Glomerular visceral epithelial cell (primary cell): ENCODE data around the gene SLBP.
A peak's percentile ranks its signal among the peaks of the same experiment; 100 is the strongest.

ENCODE experiments used
- DNase-seq: peaks from one replicate; pipeline ENCODE4 v3.0.0-alpha.2; 2016; ENCODE audit errors: extremely low spot score

The SLBP gene

DNA sequence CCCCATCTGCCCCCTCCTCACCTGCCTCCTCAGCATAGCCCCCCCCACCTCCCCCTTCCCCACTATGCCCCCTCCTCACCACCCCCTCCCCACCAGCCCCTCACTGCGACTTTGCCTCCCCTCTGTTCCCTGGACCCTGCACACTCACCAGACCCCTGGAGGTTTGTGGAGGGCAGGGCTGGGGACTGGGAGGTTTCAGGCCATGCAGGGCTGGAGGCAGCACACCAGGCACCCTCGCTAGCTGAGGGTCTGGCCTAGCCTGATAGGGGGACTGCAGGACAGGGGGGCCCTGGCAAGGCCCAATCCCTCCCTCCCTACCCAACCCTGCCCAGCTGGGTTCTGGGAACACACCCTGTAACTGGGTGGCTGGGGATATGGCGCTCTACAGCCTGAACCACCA lies 37.3 kb upstream of the SLBP start:
- no peak for DNase-seq

DNA sequence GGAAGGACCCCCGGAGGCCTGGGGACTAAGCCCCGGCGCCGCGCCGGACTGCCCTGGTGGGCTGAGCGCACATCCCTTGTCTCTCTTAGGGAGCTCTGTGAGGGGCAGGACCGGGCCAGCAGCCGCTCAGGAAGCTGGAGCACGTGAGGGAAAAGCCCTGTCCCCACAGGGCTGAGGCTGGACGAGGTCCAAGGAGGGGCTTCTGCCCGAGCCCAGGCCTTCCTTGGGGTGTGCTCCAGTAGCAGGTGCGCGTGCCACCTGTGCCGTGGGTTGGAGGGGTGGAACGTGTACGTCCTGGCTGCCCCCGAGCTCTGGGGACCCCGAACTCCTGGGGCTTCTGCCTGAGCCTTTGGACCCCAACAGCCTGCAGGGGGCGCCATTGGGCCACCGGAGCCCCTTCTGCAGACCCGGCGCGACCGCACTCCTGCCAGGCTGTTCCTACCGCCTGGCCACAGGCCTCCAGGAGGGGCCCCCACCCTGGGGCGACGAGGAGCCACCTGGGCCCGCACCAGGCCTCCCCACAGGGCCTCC lies 36.4 kb upstream of the SLBP start:
- peak; percentile 81 for DNase-seq

- DNase-seq, result no peak
Observed at GRCh38 chr4:1747603-1747967, 35.5 kb upstream of the SLBP start.

GRCh38 chr4:1746919-1747602 lies 34.9 kb upstream of the SLBP start:
- no peak for DNase-seq

DNA sequence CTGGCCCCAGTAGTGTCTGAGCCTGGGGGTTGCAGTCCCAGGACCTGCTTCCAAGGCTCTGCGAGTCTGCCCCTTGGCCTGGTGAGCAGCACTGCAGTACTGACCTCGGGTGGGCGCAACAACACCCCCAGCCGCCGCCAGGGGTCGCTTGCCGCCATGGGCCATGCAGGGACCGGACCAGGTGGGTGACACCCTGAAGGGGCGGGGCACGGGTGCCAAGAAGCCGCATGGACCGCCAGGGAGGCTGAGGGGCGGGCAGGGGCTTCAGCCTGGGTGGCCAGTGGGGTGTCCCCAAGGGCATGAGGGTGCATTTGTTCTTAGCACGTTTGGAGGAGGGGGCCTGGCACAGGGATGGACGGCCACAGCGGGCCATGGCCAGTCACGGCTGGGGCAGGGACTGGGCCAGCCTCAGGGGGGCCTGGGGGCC lies 34.2 kb upstream of the SLBP start:
- peak; percentile 79 for DNase-seq

DNA sequence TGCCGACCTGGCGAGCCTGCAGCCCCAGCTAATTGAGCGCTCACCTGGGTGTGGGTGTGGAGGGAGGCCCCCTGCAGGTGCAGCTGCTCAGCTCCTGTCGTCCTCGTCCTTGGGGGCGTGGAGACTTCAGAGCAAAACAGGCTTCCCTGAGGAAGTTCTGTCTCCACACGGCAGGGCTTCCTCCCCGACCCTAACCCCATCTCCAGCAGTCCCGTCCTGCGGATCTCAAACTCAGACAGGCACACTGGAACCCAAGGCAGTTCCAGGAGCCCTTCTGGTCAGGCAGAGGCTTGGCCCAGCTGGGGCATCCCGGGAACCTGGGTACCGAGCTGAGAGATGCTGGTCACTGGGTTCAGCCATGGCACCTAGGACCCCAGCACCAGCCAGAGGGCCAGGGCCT lies 33.6 kb upstream of the SLBP start:
- DNase-seq, result no peak

DNA sequence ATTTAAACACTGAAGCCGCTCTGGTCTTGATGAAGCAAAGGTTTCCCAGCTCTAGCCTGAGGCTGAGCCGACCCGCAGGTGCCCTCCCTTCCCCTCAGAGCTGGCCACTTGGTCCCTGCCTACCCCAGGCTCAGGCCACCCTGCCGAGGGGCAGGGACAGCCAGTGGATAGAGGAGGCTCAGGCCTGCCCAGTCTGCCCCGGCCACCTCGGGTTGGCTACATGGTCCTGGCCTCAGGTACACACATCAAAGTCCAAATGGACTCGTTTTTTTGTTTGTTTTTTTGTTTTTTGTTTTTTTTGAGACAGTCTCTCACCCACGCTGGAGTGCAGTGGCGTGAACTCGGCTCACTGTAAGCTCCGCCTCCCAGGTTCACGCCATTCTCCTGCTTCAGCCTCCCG lies 33.0 kb upstream of the SLBP start:
- DNase-seq, result no peak

DNA sequence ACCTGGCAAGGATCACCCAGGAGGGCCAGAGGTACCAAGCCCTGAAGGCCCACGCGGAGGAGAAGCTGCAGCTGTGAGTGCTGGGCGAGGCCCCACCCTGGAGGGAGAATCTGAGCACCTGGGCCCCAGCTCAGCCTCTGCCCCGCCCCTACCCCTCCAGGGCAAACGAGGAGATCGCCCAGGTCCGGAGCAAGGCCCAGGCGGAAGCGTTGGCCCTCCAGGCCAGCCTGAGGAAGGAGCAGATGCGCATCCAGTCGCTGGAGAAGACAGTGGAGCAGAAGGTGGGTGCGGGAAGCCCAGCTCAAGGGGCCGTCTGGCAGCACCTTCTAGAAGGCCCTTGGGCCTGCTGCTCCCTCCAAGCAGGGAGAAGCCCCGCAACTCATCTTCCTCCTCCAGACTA lies 32.4 kb upstream of the SLBP start:
- DNase-seq, result no peak

DNA sequence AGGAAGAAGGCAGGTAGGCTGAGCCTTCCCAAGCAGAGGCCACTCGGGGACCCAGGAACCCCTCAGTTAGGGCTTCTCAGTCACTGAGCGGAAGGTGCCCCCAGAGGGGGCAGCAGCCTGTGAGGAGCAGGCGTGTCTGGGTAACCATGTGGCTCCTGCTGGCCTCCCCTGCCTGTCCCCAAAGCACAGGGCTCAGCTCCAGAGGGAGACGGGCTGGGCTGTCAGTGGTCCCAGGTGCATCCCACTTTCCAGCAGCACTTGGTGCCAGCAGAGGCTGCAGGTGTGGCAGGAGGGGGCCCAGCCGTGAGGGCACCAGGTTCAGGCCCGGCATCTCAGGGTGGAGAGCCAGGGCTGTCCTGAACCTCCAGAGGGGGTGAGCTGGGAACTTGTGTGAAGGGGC lies 31.9 kb upstream of the SLBP start:
- no peak for DNase-seq

DNA sequence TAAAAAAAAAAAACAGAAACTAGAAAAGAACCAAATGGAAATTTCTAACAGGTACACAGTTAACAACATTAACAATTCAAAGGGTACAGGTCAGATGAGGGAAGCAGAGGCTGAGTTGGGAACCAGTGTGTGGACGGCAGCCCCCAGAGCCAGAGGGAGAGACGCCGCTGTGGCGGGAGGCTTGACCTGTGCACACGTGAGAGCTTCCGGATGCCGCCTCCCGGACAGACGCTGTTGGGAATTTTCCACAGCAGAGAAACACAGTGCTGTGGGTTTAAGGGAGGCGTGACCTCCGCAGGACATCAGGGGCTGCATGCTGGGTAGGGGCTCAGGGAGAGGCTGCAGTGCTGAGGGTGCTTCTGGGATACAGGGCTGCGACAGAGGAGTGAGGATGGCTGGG lies 31.4 kb upstream of the SLBP start:
- DNase-seq, result no peak

GRCh38 chr4:1741208-1741607 lies 29.1 kb upstream of the SLBP start:
- no peak for DNase-seq

DNA sequence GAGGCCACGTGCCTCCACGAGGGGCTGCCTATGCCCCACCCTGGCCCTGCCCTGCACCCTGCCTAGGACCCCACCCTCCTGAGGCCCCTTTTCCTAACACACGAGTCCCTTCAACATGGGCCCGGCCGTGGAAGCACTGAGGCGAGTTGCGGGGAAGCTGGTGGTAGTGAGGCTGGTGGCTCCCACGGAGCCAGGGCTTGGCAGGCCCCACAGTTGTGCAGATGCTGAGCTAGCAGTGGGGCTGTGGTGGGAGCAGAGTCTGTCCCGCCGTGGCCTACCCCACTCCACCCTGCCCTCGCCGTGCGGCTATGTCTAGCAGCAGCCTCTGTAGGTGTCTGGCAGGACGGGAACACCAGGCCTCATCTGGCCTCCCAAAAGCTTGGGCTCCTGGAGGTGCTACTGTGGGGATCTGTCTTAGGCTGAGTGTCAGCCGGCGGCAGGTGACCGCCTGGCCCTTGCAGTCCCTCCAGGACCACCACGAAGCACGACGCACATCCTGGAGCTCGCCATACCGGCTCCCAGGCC lies 28.0 kb upstream of the SLBP start:
- no peak for DNase-seq

- DNase-seq, result no peak
Observed at GRCh38 chr4:1739358-1739757, 27.2 kb upstream of the SLBP start.

GRCh38 chr4:1738410-1738809 lies 26.3 kb upstream of the SLBP start:
- DNase-seq, result no peak

DNA sequence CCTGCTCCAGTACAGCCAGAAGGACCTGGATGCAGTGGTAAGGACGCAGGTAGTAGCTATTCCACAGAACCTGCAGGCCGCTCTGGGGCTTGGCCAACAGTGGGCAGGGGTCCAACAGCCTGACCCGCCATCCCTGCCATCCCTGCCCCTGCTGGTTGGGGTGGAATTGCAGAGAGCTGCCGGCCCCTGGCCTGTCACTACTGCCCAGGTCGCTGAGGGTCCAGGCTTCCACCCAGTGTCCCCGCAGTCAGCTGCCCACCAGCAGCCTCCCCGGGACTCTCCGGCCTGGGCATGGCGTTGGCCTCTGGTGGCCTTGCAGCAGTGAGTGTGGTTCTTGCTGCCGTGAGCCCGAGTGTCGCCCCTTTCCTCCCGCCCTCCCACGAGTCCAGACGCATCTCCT lies 25.5 kb upstream of the SLBP start:
- DNase-seq, result no peak

GRCh38 chr4:1736812-1737211 lies 24.7 kb upstream of the SLBP start:
- DNase-seq, result no peak

DNA sequence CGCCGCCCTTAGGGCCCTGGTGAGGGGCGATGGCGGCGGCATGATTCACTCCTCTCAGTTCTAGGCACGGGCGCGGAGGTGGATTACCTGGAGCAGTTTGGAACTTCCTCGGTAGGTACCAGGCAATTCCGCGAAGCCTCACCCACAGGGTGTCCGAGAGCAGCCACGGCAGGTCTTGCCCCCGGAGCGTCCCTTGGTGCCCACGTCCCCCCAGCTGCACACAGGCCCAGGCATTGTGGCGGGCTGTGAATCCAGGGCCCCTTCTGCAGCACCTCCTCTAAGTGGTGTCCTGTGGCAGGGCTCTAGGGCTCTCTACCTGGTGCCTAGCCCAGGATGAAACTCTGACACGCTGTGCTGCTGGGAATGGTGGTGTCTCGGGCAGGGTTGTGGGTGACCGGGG lies 23.1 kb upstream of the SLBP start:
- DNase-seq, result no peak

DNA sequence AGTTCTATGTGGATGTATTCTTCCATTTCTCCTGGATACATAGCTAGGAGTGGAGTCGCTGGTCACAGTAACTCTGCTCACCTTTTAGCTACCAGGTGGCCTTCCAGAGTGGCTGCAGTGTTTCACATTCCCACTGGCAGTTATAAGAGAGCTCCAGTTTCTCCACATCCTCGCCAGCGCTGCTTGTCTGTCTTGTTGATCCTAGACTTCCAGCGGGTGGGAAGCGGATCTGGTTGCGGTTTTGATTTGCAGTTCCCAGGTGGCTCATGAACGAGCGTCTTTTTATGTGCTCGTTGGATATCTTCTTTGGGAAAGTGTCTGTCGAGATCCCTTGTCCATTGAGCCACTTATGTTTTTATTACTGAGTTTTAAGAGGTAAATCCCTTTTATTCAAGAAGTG lies 20.8 kb upstream of the SLBP start:
- no peak for DNase-seq

- peak; percentile 78 for DNase-seq
Observed at GRCh38 chr4:1731180-1731579, 19.1 kb upstream of the SLBP start.

- DNase-seq, result no peak
Observed at GRCh38 chr4:1730532-1731135, 18.5 kb upstream of the SLBP start.

- DNase-seq, result no peak
Observed at GRCh38 chr4:1728061-1728980, 16.2 kb upstream of the SLBP start.
